CD4-positive, alpha-beta T cell treated with Interleukin-4 for 4 hours (primary cell): ENCODE results near the gene CRTC3.
"Not testable (repeated sequence)": the region's sequence is repeated elsewhere in the genome, so short reads cannot be mapped to it uniquely, and the experiment has no call there.

ENCODE experiments used
- DNase-seq: peaks from one replicate; pipeline ENCODE4 v3.0.0-alpha.2; 2020

The CRTC3 gene

DNA sequence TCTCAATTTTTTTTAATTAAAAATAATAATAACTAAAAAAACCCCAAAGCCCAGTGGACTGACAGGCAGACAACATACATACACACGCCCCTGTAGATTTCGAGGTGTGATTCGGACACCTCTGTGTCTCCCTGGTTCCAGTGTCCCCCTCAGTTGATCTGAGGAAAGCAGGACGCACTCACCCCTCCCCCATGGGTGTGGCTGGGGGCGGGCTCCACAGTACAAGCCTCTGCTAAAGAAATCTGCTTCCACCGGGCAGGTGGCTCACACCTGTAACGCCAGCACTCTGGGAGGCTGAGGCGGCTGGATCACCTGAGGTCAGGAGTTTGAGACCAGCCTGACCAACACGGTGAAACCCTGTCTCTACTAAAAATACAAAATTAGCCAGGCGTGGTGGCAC lies 153.6 kb downstream of the CRTC3 start:
- no peak for DNase-seq

DNA sequence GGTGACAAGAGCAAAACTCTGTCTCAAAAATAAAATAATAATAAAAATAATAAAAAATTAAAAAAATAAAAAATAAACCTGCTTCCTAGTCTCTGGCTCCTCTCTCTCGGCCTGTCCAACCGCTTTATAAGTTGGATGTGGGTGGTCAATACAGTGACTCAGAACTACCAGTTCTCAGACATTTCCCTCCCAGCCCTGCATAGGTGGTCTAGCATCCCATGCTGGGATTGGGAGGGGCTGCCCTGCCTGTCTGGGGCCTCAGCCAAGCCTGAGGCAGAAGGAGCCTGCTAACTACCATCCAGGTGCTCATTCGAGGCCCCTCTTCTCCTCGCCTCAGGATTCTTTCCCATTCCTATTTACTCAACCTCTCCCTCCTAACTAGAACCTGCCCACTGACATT lies 154.2 kb downstream of the CRTC3 start:
- DNase-seq = no peak

DNA sequence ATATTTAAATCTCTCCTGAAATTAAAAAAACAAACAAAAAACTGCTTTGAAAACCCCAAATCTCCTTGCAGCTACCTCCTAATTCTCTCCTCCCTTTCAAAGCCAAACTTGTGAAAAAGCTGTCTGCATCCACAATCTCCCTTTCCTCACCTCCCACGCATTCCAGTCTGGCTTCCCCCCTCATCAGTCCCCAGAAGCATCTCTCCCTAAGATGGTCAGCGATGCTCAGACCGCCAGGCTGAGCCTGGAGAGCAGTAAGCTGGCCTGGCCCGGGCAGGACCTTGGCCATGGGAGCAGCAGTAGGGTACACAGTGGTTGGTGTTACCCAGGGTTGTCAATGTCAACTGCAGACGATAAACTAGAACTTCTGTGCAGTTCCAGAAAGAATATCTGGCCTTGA lies 154.6 kb downstream of the CRTC3 start:
- no peak for DNase-seq

DNA sequence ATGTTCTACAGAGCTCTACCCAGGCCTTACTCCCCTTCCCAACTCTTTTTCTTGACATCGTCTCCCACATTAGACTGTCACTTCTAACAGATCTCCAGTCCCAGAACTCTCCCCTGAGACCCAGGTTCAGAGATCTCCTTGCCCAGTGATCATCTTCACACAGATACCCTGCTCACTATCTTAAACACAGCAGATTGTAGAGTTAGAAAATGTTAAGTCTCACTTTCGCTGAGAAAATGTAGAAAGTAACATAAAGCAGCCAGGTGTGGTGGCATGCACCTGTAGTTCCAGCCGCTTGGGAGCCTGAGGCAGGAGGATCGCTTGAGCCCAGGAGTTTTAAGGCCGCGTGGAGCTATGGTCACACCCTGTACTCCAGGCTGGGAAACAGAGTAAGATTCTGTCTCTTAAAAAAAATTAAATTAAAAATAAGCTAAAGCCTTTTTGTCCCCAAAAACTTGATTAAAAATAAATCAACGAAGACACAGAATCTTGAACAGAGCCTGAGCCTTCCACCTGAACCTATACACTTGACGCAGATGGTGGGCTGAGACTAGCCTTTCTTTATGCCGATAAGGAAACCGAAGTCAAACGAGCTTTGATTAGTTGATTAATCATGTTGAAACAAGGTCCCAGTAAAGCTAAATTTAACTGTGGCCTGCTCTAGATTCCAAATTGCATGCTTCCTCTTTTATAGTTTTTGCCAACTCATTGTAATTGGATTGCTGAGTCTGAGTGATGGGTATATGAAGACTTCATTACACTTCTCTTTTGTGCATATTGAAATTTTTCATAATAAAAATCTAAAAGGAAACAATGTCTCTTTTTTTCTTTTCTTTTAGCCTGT lies 156.1 kb downstream of the CRTC3 start:
- no peak for DNase-seq

DNA sequence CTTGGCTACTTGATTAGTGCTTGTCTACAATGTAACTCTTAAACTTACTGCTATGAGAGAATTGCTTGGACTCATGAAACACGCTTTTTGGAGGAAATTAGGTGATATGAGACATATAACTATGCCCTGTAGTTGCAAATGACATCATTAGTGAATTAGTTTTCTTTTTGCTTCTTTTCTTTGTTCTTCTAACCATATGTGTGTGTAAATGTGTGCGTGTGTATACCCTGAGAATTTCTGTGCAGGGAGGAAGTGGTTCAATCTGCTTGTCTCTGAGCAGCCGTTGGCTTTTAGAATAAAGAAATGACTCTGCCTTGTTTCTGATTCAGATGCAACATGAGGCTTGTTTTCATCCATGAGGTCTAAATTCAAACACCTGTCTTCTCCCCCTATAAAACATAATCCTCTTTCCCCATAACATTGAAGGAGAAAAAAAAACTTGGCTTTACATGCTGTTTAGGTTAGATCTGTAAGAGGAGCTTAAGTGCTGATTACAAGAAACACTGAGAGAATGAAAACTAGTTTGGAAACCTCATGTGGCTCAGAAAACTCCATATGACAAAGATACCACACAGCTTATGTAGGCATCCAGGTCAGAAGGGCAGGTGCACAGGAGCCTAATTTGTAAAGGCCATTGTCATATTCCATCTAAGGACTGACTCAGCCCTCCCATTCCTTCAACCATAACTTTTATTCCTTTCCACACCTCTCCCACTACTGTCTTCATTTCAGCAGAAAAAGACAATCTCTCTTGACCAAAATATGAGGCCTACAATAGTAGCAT lies 156.9 kb downstream of the CRTC3 start:
- peak; percentile 52 for DNase-seq

DNA sequence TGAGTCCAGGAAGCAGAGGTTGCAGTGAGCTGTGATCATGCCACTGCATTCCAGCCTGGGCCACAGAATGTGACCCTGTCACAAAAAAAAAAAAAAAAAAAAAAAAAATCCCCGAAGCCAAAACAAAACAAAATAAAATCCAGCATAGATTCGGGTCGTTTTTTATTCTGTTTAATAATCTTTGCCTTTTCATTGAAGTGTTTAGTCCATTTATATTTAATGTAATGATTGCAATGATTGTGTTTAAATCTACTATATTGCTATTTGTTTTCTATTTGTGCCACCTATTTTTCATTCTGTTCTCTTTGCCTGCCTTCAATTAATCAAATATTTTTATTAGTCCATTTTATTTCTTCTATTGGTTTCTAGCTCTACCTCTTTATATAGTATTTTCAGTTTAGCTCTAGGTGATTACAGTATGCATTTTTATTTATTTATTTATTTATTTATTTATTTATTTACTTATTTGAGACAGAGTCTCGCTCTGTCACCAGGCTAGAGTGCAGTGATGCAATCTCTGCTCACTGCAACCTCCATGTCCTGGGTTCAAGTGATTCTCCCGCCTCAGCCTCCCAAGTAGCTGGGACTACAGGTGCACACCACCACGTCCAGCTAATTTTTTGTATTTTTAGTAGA lies 159.7 kb downstream of the CRTC3 start:
- DNase-seq = not testable (repeated sequence)

DNA sequence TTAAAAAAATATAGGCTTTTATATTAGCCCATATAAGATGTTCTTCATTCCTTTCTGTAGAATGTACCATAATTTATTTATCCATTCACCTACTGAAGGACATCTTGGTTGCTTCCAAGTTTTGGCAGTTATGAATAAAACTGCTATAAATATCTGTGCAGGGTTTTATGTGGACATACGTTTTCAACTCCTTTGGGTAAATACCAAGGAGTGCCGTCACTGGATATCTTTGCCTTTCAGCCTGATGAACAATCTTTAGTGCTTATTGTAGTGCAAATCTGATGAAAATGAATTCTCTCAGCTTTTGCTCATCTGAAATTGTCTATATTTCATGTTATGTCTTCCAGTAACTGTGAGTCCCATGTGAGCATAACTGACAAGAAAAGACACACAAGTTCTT lies 160.9 kb downstream of the CRTC3 start:
- DNase-seq = no peak

DNA sequence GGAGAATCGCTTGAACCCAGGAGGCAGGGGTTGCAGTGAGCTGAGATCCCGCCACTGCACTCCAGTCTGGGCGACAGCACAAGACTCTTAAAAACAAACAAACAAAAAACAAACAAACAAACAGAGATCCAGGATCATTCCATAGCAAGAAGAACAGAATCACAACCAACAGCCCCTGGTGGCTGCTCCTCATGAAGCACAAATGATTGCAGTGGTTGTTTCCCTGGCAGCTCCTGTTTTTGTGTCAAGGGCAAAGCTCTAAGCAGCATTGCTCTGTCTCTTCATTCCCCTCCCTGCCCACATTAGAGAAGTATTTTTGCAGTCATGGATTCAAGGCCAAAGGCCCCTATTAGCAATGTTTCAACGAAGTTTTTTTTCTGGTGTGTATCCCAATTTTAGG lies 161.6 kb downstream of the CRTC3 start:
- DNase-seq = no peak

DNA sequence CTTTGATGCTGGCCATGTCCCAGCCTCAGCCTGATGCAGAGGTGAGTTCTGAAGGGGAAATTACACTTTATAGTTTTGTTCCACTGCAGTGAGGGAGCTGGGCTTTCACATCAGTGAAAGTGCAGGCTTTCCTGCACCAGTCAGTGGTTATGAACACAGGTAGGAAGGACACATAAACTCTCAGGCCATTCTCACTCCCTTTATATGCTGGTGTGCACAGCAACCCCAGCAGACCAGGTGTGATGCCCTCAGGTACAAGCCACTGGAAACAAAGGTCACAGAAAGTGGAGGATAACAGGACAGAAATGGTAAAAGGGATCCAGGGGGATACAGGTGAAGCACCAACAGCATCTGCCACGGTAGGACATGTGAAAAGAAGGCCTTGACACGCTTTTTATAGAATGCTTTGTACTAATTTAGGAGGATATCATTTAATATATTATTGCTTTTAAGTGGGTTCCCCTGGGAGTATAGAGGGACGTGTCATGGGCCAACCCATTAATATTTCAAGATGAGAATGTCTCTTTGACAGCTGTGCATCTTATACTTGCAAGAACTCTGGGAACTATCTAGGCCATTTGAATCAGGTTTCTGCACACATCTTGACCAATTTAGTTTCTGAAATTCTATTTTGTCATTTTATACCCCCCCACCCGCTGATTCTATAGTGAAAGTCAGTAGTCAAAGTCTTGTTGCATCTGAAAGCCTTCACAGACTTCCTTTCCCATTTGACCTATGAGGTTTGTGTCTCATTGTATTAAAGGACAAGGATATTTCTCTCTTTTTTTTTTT lies 162.5 kb downstream of the CRTC3 start:
- no peak for DNase-seq
